Measurements from ENCODE around the gene SLC6A1.
"Not testable (repeated sequence)": the region's sequence is repeated elsewhere in the genome, so short reads cannot be mapped to it uniquely, and the experiment has no call there.

Gene SLC6A1

DNA sequence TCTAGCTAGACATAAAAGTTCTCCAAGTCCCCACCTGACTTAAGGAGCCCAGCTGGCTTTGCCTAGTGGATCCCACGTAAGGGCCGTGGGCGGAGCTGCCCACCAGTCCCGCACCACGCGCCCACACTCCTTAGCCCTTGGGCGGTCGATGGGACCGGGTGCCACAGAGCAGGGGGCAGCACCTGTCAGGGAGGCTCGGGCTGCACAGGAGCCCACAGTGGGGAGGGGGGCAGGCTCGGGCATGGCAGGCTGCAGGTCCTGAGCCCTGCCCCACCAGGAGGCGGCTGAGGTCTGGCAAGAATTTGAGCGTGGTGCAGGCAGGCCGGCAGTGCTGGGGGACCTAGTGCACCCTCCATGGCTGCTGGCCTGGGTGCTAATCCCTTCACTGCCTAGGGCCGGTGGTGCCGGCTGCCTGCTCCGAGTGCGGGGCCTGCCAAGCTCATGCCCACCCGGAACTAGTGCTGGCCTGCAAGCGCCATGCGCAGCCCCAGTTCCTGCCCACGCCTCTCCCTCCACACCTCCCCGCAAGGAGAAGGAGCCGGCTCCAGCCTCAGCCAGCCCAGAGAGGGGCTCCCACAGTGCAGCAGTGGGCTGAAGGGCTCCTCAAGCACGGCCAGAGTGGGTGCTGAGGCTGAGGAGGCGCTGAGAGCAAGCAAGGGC lies 78.7 kb downstream of the SLC6A1 start:
- DNase-seq: no peak

DNA sequence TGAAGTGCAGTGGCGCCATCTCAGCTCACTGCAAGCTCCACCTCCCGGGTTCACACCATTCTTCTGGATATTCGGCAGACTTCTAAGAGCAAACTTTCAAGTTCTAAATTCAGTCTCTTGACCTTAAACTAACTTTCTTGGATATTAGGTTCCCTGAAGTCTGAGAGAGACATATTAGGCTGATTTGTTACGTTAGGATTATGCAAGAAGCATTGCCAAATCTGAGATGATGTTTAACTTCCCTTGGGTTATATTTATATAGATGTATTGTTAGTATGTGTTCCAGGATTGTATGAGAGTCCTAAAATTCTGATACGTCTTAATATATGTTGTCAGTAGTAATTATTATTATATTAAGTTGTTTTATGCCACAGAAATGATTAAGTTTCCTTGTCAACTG lies 80.1 kb downstream of the SLC6A1 start:
- DNase-seq: no peak

DNA sequence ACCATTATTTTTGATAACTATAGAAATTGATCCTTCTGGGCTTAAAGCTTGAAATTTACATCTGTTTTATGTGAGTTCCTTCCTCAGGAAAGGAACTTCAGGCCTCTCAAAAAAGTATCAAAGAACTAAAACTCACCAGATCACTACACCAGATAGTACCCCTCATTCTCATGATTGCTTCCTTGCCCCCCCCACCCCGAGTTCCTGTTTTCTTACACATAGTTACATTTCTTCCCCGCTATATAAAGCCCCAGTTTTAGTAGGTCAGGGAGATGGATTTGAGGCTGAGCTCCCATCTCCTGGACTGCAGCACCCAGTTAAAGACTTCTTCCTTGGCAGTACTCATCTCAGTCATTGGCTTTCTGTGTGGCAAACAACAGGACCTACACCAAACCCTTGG lies 81.5 kb downstream of the SLC6A1 start:
- no peak for DNase-seq

DNA sequence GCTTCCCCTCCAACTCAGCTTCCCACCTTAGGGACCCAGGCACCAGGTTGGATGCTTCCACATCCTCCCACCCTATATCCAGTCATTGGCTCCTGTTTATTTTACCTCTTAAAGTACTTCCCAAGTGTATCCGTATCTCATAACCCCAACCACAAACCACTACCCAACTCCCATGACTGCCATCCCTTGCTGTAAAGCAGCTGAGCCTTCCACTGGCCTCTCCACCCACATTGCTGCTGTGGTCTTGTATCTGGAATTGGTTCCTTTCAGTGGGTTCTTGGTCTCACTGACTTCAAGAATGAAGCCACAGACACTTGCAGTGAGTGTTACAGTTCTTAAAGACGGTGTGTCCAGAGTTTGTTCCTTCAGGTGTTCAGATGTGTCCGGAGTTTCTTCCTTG lies 81.9 kb downstream of the SLC6A1 start:
- no peak for DNase-seq

DNA sequence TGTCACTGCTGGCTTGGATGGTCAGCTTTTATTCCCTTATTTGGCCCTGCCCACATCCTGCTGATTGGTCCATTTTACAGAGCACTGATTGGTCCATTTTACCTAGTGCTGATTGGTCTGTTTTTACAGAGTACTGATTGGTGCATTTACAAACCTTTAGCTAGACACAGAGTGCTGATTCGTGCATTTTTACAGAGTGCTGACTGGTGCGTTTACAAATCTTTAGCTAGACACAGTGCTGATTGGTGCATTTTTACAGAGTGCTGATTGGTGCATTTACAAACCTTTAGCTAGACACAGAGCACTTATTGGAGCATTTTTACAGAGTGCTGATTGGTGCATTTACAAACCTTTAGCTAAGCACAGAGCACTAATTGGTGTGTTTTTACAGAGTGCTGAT lies 82.6 kb downstream of the SLC6A1 start:
- DNase-seq: not testable (repeated sequence)

DNA sequence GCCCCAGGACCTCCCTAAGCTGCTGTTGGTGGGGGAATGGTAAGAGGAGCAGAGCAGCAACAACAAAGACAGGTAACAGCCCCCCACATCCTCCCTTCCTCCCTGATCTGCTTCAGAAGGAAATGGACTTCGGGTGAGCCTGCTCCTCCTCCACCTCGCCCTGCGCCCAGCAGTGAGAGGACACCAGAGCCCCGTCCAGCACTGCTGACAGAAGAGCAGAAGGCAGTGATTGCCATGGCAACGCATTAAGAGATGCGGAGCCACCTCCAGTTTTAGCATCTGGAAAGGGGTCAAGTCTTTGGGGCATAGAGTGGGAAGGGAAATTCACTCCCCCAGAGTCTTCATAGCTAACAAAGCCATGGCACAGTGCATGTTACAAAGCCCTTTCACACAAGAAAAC lies 84.2 kb downstream of the SLC6A1 start:
- DNase-seq: no peak

DNA sequence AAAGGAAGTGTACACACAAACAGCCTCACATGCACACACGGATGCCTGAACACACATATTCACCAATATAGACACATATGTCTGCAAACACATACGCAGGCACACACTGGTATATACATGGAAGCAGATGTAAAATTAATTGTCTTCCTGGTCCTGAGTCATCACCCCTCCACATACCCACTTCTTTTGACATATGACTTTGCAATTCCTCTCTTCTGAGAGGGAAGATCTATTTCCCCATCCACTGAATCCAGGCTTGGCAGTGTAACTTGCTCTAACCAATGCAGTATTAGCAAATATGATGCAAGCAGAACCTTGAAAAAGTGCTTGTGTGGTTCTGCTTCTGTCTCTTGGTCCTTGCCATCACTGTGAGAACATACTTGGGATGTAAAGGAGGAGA lies 84.9 kb downstream of the SLC6A1 start:
- no peak for DNase-seq

DNA sequence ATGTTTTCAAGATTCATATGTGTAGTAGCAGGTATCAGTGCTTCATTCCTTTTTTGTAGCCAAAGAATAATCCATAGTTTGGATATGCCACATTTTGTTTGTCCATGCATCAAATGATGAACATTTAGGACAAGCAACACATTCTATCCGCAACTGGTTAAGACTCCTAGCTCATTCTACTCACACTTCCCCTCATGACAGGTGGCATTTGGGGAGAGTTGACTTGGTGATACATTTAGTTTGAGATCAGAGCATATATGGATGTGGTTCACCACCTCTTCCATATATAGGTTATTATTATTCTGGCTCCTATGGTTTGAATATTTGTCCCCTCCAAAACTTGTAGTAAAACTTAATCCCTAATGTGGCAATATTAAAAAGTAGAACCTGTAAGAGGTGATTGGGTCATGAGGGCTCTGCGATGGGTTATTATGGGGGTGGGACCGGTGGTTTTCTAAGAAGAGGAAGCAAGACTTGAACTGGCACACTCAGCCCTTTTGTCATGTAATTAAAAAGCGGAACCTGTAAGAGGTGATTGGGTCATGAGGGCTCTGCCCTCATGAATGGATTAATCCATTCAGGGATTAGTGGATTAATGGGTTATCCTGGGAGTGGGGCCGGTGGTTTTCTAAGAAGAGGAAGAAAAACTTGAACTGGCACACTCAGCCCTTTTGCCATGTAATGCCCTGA lies 86.4 kb downstream of the SLC6A1 start:
- no peak for DNase-seq

DNA sequence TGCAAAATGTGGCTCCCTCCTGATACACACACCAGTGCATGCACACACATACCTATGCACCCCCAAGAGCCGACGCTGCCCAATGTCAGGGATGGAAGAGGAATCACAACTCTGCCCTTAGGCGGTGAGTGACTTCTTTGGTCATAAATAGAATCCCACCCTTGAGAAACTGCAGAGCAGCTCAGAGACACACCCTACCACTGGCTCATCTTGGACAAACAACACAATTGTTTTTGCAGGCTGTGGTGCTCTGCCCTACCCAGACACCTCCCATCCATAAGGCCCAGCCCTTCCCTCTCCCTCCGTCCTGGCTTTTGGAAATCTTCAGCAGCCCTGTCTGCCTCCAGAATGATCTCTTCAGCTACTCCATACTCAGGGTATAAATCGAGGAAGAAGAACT lies 87.9 kb downstream of the SLC6A1 start:
- no peak for DNase-seq

DNA sequence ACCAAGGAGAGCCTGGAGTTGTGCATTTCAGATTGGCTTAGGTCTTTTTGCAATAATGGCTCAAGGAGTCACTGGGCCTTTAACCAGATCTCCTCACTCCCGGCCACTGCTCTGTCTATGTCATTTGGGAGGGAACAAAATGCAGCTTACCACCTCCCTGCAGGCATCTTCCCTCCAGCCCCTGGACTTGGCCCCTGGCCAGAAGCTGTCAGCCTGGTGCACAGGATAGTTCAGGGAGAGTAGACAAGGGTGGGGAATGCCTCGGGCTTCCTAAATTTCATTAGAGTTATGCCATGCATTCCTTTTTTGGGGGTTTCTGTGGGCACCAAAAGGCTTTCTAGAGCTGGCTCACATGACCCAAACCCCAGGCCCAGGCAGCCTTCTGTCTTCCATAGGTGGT lies 91.5 kb downstream of the SLC6A1 start:
- no peak for DNase-seq

DNA sequence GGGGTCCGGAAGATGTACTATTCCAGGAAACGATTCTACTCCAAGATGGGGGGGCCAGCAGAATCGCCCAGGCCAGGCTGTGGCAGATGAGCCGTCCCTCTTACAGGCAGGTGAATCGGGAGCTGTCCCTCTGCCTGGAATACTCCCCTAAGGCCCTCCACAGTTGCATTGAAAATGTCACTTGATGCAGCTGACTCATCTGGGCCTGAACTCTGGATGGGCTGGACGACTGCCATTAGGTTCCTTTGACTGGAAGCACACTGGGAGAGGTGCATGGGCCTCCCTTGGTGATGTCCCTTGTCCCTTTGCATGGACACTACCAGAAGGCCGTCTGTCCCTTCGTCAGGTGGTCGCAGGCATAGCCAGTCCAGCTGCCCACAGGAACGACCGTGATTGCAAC lies 92.1 kb downstream of the SLC6A1 start:
- no peak for DNase-seq

DNA sequence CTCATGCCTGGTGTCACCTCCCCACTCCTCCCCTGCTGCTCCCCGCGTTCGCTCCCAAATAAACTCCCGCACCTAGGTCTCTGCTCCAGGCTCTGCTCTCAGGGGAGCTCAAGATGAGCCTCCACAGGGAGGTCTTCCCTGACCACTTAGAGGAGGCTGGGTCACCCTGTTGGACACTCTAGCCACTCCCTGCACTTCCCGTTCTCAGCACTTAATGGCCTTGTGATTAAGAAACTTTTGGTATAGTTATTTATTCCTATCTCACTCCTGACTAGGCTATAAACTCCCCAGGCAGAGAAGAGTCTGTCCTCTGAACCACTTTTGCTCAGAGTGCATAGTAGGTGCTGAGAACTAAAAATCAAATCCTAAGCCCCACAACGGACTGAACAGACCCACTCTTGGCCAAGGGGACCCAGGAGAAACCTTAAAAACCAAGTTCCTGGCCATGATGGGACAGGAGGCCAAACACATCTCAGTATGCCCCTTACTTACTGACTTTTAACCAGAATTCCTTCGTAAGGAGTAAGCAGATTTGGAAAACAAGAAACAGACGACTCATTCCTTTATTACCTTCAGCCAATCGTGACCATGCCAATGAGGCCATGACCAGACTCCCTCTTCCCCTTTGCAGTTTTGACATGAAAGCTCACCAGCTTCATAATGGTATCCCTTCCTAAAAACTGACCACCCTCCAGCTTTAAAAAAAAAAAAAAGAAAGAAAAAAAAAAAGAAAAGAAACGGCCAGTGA lies 92.7 kb downstream of the SLC6A1 start:
- DNase-seq: no peak

DNA sequence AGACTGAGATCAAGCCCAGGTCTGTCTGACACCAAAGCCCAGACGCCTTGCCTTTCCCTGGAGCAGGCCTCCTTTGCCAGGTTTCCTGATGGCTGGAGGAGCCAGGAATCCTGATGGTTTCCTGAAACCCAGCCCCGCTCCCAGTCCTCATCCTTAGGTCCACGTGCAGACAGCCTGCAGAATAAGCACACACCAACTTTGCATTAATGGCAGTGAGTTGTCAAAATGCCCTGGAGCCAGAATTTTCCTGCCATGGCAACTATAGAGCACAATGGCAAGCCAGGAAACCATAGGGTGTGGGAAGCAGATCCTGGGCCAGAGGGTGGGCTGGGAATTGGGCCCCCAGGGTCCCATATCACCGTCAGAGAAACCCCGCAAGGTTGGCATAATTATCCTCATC lies 94.3 kb downstream of the SLC6A1 start:
- no peak for DNase-seq

DNA sequence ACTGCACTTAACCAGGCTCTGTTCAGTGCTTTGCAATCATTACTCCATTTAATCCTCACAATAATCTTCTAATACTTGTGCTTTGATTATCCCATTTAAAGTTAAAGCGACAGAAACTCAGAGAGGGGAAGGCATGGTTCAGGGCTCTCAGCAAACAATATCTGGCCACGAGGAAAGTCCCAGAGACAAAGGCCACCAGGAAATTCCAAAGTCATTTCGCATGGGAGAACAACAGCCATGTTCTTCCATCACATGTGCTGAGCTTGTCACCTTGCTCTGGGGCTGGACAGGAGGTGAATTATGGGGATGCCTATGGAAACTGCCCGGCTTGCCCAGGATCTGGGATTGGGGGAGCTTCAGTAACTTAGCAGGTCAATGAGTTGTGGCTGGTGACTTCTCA lies 95.5 kb downstream of the SLC6A1 start:
- no peak for DNase-seq

DNA sequence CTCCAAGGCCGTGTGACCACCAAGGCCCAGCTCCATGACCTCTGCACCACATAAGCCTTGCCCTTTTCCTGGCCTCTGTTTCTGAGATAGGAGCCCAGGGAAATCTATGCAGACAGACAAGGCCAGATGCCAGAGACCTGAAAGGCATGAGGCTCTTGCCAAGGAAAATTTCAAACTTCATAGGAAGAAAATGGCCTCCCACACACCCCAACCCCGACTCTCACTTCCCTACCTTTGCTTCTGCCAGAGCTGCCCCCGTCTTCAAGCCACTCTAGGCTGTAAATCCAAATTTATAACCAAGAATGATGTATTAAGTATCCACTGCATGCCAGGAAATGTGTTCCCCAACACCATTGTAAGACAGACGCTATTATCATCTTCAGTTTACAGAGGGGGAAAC lies 96.3 kb downstream of the SLC6A1 start:
- DNase-seq: no peak

Data from NCI-H2029 treated with DMSO at 0.1 percent for 48 hours (cell line).